WTC11 (cell line): ENCODE measurements around the gene PTGIS. TPM values are rescaled to one million over a fixed set of nuclear protein-coding genes. Genes with fewer than 3 reads are reported as not detected.

Source experiments
- ATAC-seq: fragments of 200-7000 bp; cut with Tn5 transposase; 2 replicates; pipeline ENCODE4 v1.10.0; 2021; ENCODE audit warnings: mild to moderate bottlenecking, moderate library complexity
- CTCF ChIA-PET: fragments of 300-600 bp; sonication (Branson Sonifier 250); formaldehyde crosslinking; loops from one replicate; lab custom pipeline; 2021; ENCODE audit warnings: antibody characterized with exemption; lab: Charles Lee
- POLR2A ChIA-PET: fragments of 350-600 bp; sonication (Branson Sonifier 250); formaldehyde crosslinking; loops from one replicate; lab custom pipeline; 2021; ENCODE audit warnings: antibody characterized with exemption; lab: Charles Lee
- DNase-seq: peaks from one replicate; pipeline ENCODE4 v3.0.0; 2021; ENCODE audit warnings: low spot score
- H3K27ac Mint-ChIP-seq: 2 replicates; pipeline ENCODE4 v1.8.0; 2021; ENCODE audit warnings: mixed read lengths
- H3K27me3 Mint-ChIP-seq: 2 replicates; pipeline ENCODE4 v1.8.0; 2021; ENCODE audit warnings: low read depth, mild to moderate bottlenecking, moderate library complexity, mixed read lengths
- H3K36me3 Mint-ChIP-seq: 2 replicates; pipeline ENCODE4 v1.8.0; 2021; ENCODE audit warnings: mixed read lengths
- H3K4me1 Mint-ChIP-seq: 2 replicates; pipeline ENCODE4 v1.8.0; 2022; ENCODE audit warnings: mixed read lengths
- H3K4me3 Mint-ChIP-seq: 2 replicates; pipeline ENCODE4 v1.8.0; 2021; ENCODE audit warnings: mild to moderate bottlenecking, moderate library complexity, mixed read lengths
- H3K9me3 Mint-ChIP-seq: 2 replicates; pipeline ENCODE4 v1.8.0; 2021; ENCODE audit warnings: mixed read lengths
- ARID4B ChIP-seq: sonication (generic); formaldehyde crosslinking; IDR thresholded peaks from 2 replicates; pipeline ENCODE4 v1.8.0; 2023; ENCODE audit warnings: missing genetic modification reagents, mild to moderate bottlenecking, borderline replicate concordance
- ATF3 ChIP-seq: sonication (generic); formaldehyde crosslinking; conservative IDR thresholded peaks from 2 replicates; pipeline ENCODE4 v1.8.1; 2022; ENCODE audit warnings: mild to moderate bottlenecking, missing genetic modification reagents
- ELF4 ChIP-seq: sonication (generic); formaldehyde crosslinking; IDR thresholded peaks from 2 replicates; pipeline ENCODE4 v1.8.1; 2022; ENCODE audit warnings: low read depth, mild to moderate bottlenecking, moderate library complexity, missing genetic modification reagents
- FOXP1 ChIP-seq: sonication (generic); formaldehyde crosslinking; IDR thresholded peaks from 2 replicates; pipeline ENCODE4 v1.8.0; 2022; ENCODE audit warnings: missing genetic modification reagents, mild to moderate bottlenecking, moderate library complexity, borderline replicate concordance
- GTF2I ChIP-seq: fragments of 250-450 bp; sonication (Bioruptor Pico); conservative IDR thresholded peaks from 2 replicates; pipeline ENCODE4 v1.4.0; 2021; ENCODE audit warnings: mild to moderate bottlenecking
- HMGXB4 ChIP-seq: sonication (generic); formaldehyde crosslinking; IDR thresholded peaks from 2 replicates; pipeline ENCODE4 v1.8.1; 2023; ENCODE audit warnings: mild to moderate bottlenecking, moderate library complexity, missing genetic modification reagents
- MLX ChIP-seq: sonication (generic); formaldehyde crosslinking; IDR thresholded peaks from 2 replicates; pipeline ENCODE4 v1.8.1; 2023; ENCODE audit warnings: mild to moderate bottlenecking, missing genetic modification reagents, moderate library complexity
- TCF7 ChIP-seq: sonication (generic); formaldehyde crosslinking; IDR thresholded peaks from 2 replicates; pipeline ENCODE4 v1.8.0; 2022; ENCODE audit warnings: mild to moderate bottlenecking, low read depth, missing genetic modification reagents, moderate library complexity
- USF1 ChIP-seq: sonication (generic); formaldehyde crosslinking; IDR thresholded peaks from 2 replicates; pipeline ENCODE4 v1.8.0; 2022; ENCODE audit warnings: mild to moderate bottlenecking, missing genetic modification reagents
- ZBTB21 ChIP-seq: sonication (generic); formaldehyde crosslinking; IDR thresholded peaks from 2 replicates; pipeline ENCODE4 v1.8.1; 2023; ENCODE audit warnings: mild to moderate bottlenecking, missing genetic modification reagents, borderline replicate concordance
- ZMAT4 ChIP-seq: fragments of 250-450 bp; sonication (Bioruptor Pico); IDR thresholded peaks from 2 replicates; pipeline ENCODE4 v1.9.0; 2021; ENCODE audit warnings: mild to moderate bottlenecking
- ZNF532 ChIP-seq: fragments of 250-450 bp; sonication (Bioruptor Pico); IDR thresholded peaks from 2 replicates; pipeline ENCODE4 v1.9.0; 2021; ENCODE audit warnings: mild to moderate bottlenecking, borderline replicate concordance
- total RNA-seq: library from RNA; stranded (reverse); gene quantifications from 3 replicates; pipeline ENCODE4 v1.2.3, GENCODE V29; 2021

The PTGIS gene
- total RNA-seq, 1 experiment from 2014 or later: 24.3 TPM

DNA sequence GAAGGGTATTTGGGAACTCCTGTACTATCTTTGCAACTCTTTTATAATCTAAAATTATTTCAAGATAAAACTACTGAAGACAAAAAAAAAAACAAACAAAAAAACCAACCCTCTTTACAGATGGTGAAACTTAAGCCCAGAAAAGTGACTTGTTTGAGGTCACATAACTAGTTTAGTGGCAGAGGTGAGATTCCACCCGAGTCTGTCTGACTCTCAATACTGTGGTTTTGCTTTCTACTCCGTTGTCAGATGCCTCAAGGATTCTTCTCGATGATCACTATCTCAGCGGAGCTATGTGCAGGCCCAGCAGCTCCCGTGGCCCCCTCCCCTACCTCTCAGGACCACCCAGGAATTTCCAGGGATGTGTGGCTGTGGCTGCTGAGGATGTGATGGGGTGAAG lies 49.4 kb downstream of the PTGIS start (continued):
- TF ChIP-seq MLX (CRISPR knock-in tag): no peak
- TF ChIP-seq USF1 (CRISPR knock-in tag): no peak
- TF ChIP-seq ZNF532 (CRISPR knock-in tag): no peak

DNA sequence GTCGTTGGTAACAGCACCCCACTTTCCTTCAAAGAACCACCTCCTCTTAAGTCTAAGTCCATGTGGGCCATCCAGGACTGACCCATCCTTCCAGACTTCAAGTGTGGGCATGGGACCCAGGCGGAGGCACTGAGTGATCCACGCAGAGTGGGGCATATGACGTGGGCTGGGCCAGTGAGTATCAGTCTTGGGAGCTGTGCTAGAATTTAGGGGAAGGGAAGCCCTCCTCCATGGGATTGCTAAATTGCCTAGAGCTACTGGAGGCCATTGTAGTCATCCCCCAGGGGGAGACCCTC lies 50.2 kb downstream of the PTGIS start:
- DNase-seq: no peak
- H3K36me3 Mint-ChIP-seq: peaks cover 13% of the 10 kb centered on the region; the same call in 1 of the 2 replicates
- no peaks in the 10 kb centered on the region for H3K9me3 Mint-ChIP-seq
- H3K27ac Mint-ChIP-seq: no peak overlapping the region
- POLR2A ChIA-PET: interaction anchor here (0.5 kb wide), 1 partner anchor 1922 kb away, joined by 5 read pairs; no protein-coding TSS in a partner anchor
- no peaks in the 10 kb centered on the region for H3K27me3 Mint-ChIP-seq
- H3K4me1 Mint-ChIP-seq: peaks cover 10% of the 10 kb centered on the region
- ATAC-seq: no peak
- TF ChIP-seq TCF7 (no peak), ATF3 (no peak), ZMAT4 (CRISPR knock-in tag) (no peak), FOXP1 (CRISPR knock-in tag) (no peak), ARID4B (no peak), ELF4 (CRISPR knock-in tag) (no peak), HMGXB4 (CRISPR knock-in tag) (no peak), GTF2I (no peak), ZBTB21 (no peak)
- CTCF ChIA-PET: interaction anchor here (1.1 kb wide), 1 partner anchor 91 kb away, joined by 3 read pairs; no protein-coding TSS in a partner anchor
- no peak overlapping the region for H3K4me3 Mint-ChIP-seq
